Neural progenitor cell (in vitro differentiated cells): ENCODE measurements around the gene KCTD2. TPM values are rescaled to one million over a fixed set of nuclear protein-coding genes. Genes with fewer than 3 reads are reported as not detected.

Source experiments
- DNase-seq: peaks from one replicate; pipeline ENCODE4 v3.0.0-alpha.2; 2016; ENCODE audit warnings: low spot score
- H2AFZ ChIP-seq: fragments of 200-600 bp; sonication (generic); replicated peaks from 2 replicates; pipeline ENCODE4 v1.6.1; 2016; ENCODE audit warnings: antibody characterized with exemption
- H3F3A ChIP-seq: fragments of 200-600 bp; sonication (generic); 2 replicates; pipeline ENCODE4 v1.6.1; 2016; ENCODE audit warnings: antibody characterized with exemption, low read depth
- H3K27ac ChIP-seq: fragments of 200-600 bp; sonication (generic); 2 replicates; pipeline ENCODE4 v1.5.1; 2016; ENCODE audit warnings: mild to moderate bottlenecking
- H3K27me3 ChIP-seq: fragments of 200-600 bp; sonication (generic); 2 replicates; pipeline ENCODE4 v1.6.1; 2016; ENCODE audit warnings: mild to moderate bottlenecking, moderate library complexity
- H3K36me3 ChIP-seq: fragments of 200-600 bp; sonication (generic); 2 replicates; pipeline ENCODE4 v1.5.1; 2016
- H3K4me1 ChIP-seq: fragments of 200-600 bp; sonication (generic); 2 replicates; pipeline ENCODE4 v1.6.1; 2016; ENCODE audit warnings: mixed run types
- H3K4me2 ChIP-seq: fragments of 200-600 bp; sonication (generic); 2 replicates; pipeline ENCODE4 v1.6.1; 2016
- H3K4me3 ChIP-seq: fragments of 200-600 bp; sonication (generic); 2 replicates; pipeline ENCODE4 v1.5.1; 2016
- H3K79me2 ChIP-seq: fragments of 200-600 bp; sonication (generic); 2 replicates; pipeline ENCODE4 v1.6.1; 2016; ENCODE audit warnings: low read depth
- H3K9ac ChIP-seq: fragments of 200-600 bp; sonication (generic); 2 replicates; pipeline ENCODE4 v1.6.1; 2016
- H3K9me3 ChIP-seq: fragments of 200-600 bp; sonication (generic); 2 replicates; pipeline ENCODE4 v1.5.1; 2016; ENCODE audit warnings: low read depth
- H4K20me1 ChIP-seq: fragments of 200-600 bp; sonication (generic); 2 replicates; pipeline ENCODE4 v1.6.1; 2016; ENCODE audit warnings: low read depth
- H3K27ac Mint-ChIP-seq: 3 replicates; pipeline ENCODE4 v1.8.0; 2021; ENCODE audit warnings: mixed read lengths
- H3K27me3 Mint-ChIP-seq: 2 replicates; pipeline ENCODE4 v1.8.0; 2022; ENCODE audit warnings: low read depth, mild to moderate bottlenecking, inconsistent platforms, moderate library complexity, mixed read lengths; ENCODE audit not compliant: insufficient read depth
- H3K36me3 Mint-ChIP-seq: 3 replicates; pipeline ENCODE4 v1.8.0; 2021; ENCODE audit warnings: mixed read lengths
- H3K4me1 Mint-ChIP-seq: 3 replicates; pipeline ENCODE4 v1.8.0; 2021; ENCODE audit warnings: mixed read lengths
- H3K4me3 Mint-ChIP-seq: 3 replicates; pipeline ENCODE4 v1.8.0; 2021; ENCODE audit warnings: mild to moderate bottlenecking, moderate library complexity, mixed read lengths
- H3K9me3 Mint-ChIP-seq: 3 replicates; pipeline ENCODE4 v1.8.0; 2020; ENCODE audit warnings: mixed read lengths
- EZH2 ChIP-seq: fragments of 200-600 bp; sonication (generic); IDR thresholded peaks from 2 replicates; pipeline ENCODE4 v1.6.1; 2017; ENCODE audit warnings: antibody characterized with exemption, mild to moderate bottlenecking, moderate library complexity
- EZH2phosphoT487 ChIP-seq: fragments of 200-600 bp; sonication (generic); IDR thresholded peaks from 2 replicates; pipeline ENCODE4 v1.6.1; 2017; ENCODE audit warnings: antibody characterized with exemption
- total RNA-seq: library from RNA; depleted of rRNA; stranded (reverse); fragments of >200 nt; gene quantifications from 2 replicates; pipeline ENCODE4 v1.2.3, GENCODE V29; 2015; ENCODE audit warnings: low replicate concordance
- TF ChIP-seq, protein P1 (sequence below): fragments of 200-600 bp; sonication (generic); IDR thresholded peaks from 2 replicates; pipeline ENCODE4 v1.5.1; 2017; ENCODE audit warnings: antibody characterized with exemption, mild to moderate bottlenecking

The KCTD2 gene
- total RNA-seq, 1 donor from 2014 or later = 28.9 TPM

DNA sequence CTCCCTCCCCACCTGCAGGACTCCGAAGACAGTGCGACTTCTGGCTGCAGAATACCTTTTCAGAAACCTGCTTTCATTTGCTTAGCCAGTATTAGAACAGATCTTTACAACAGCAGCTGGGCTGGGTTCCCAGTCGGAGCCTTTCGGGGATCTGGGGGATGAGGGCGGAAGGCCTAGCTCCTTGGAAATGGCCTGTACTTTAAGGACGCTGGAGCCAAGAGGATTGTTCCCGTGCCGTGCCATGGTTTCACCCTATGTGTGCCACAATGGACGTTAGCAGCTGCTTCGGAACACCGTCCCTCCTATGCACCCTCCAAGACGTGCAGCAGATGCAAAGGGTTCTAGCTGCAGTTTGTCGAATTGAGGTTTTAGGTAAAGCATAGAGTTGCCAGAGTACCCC, 16.2 kb downstream of the KCTD2 start:
- H3K27ac ChIP-seq = no peak overlapping the region
- H3K4me1 ChIP-seq = no peaks in the 10 kb centered on the region
- Mint-ChIP-seq H3K36me3 (peaks cover 29% of the 10 kb centered on the region), H3K9me3 (no peaks in the 10 kb centered on the region), H3K4me1 (no peaks in the 10 kb centered on the region), H3K27me3 (peaks cover 8% of the 10 kb centered on the region), H3K27ac (no peak overlapping the region), H3K4me3 (no peak overlapping the region)
- no peak overlapping the region for H2AFZ ChIP-seq
- H3K27me3 ChIP-seq = no peaks in the 10 kb centered on the region
- H3K79me2 ChIP-seq = peaks cover under 1% of the 10 kb centered on the region
- H3K36me3 ChIP-seq = no peaks in the 10 kb centered on the region
- no peak for DNase-seq
- H3K9ac ChIP-seq = no peak overlapping the region
- no peaks in the 10 kb centered on the region for H3K9me3 ChIP-seq
- H3K4me2 ChIP-seq = no peak overlapping the region
- TF ChIP-seq EZH2phosphoT487 = no peak
- TF ChIP-seq, protein P1, sequence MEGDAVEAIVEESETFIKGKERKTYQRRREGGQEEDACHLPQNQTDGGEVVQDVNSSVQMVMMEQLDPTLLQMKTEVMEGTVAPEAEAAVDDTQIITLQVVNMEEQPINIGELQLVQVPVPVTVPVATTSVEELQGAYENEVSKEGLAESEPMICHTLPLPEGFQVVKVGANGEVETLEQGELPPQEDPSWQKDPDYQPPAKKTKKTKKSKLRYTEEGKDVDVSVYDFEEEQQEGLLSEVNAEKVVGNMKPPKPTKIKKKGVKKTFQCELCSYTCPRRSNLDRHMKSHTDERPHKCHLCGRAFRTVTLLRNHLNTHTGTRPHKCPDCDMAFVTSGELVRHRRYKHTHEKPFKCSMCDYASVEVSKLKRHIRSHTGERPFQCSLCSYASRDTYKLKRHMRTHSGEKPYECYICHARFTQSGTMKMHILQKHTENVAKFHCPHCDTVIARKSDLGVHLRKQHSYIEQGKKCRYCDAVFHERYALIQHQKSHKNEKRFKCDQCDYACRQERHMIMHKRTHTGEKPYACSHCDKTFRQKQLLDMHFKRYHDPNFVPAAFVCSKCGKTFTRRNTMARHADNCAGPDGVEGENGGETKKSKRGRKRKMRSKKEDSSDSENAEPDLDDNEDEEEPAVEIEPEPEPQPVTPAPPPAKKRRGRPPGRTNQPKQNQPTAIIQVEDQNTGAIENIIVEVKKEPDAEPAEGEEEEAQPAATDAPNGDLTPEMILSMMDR = no peak
- TF ChIP-seq EZH2 = no peak
- H3K4me3 ChIP-seq = no peak overlapping the region
- H4K20me1 ChIP-seq = peaks cover 8% of the 10 kb centered on the region
- peaks cover 5% of the 10 kb centered on the region for H3F3A ChIP-seq

DNA sequence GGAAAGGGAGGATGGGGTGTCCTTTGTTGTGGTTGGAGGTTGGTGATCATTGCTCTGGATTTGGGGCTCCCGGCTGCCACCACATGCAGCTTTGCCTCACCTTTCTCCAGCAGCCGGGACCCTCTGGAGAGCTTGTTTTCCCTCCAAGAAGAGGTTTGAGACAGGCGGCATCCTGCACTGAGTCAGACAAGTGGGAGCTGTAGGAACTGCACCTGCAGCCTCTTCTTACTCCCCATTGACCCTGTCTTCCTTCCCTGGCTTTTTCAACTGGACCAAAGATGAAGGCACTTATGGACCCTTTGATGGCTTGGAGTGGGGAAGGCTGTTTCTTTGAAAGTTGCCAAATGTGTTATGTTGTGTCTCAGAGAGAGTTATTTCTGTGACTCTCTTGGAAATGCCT, 16.6 kb downstream of the KCTD2 start:
- H3K4me1 ChIP-seq = no peaks in the 10 kb centered on the region
- no peak overlapping the region for H2AFZ ChIP-seq
- no peaks in the 10 kb centered on the region for H3K9me3 ChIP-seq
- H3K36me3 ChIP-seq = no peaks in the 10 kb centered on the region
- H3K79me2 ChIP-seq = no peaks in the 10 kb centered on the region
- peaks cover 8% of the 10 kb centered on the region for H4K20me1 ChIP-seq
- Mint-ChIP-seq H3K4me1 (no peaks in the 10 kb centered on the region), H3K9me3 (no peaks in the 10 kb centered on the region), H3K27ac (no peak overlapping the region), H3K36me3 (peaks cover 29% of the 10 kb centered on the region), H3K4me3 (no peak overlapping the region), H3K27me3 (peaks cover 8% of the 10 kb centered on the region)
- H3K4me3 ChIP-seq = no peak overlapping the region
- H3K9ac ChIP-seq = no peak overlapping the region
- TF ChIP-seq, protein P1 = no peak
- no peak for TF ChIP-seq EZH2phosphoT487
- no peak for TF ChIP-seq EZH2
- no peak for DNase-seq
- H3K27me3 ChIP-seq = no peaks in the 10 kb centered on the region
- H3F3A ChIP-seq = peaks cover 5% of the 10 kb centered on the region
- no peak overlapping the region for H3K4me2 ChIP-seq
- H3K27ac ChIP-seq = no peak overlapping the region

DNA sequence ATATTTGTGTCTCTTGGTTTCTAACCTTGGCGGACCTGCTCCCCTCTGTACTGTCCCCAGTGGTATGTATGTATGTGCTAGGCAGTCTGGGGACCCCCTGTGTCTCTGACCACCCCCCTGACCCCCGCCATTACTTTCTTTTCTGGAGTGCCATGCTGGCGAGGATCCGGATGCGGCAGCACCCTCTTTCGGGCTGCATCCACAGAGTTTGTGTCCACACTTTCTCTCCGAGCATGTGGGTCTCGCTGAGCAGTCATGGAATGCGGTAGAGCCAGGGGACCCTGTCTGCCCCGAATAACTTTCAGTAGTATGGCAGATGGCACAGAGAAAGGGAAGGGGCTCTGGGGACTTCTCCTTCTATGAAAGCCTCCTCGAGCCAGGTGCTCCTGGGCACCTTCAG, 17.0 kb downstream of the KCTD2 start:
- Histone ChIP-seq H3K9me3 (no peaks in the 10 kb centered on the region), H3K4me2 (no peak overlapping the region), H4K20me1 (peaks cover 8% of the 10 kb centered on the region), H3F3A (peaks cover 4% of the 10 kb centered on the region), H3K4me1 (no peaks in the 10 kb centered on the region), H3K27me3 (no peaks in the 10 kb centered on the region), H3K9ac (no peak overlapping the region), H3K79me2 (no peaks in the 10 kb centered on the region), H3K36me3 (no peaks in the 10 kb centered on the region), H2AFZ (no peak overlapping the region), H3K4me3 (no peak overlapping the region), H3K27ac (no peak overlapping the region)
- TF ChIP-seq, protein P1 = no peak
- TF ChIP-seq EZH2 (no peak), EZH2phosphoT487 (no peak)
- no peak overlapping the region for H3K27ac Mint-ChIP-seq
- H3K4me1 Mint-ChIP-seq = no peaks in the 10 kb centered on the region
- H3K9me3 Mint-ChIP-seq = no peaks in the 10 kb centered on the region
- peaks cover 8% of the 10 kb centered on the region for H3K27me3 Mint-ChIP-seq
- no peak overlapping the region for H3K4me3 Mint-ChIP-seq
- DNase-seq = no peak
- peaks cover 29% of the 10 kb centered on the region for H3K36me3 Mint-ChIP-seq
